Dedifferentiated amniotic fluid mesenchymal stem cell (primary cell): ENCODE data around the gene PCDH9.

ENCODE experiments used
- DNase-seq: peaks from one replicate; pipeline ENCODE4 v3.0.0-alpha.2; 2016; ENCODE audit errors: extremely low spot score

PCDH9 gene

GRCh38 chr13:66974174-66974573 lies 256.0 kb downstream of the PCDH9 start:
- no peak for DNase-seq

GRCh38 chr13:66972659-66973058 lies 257.5 kb downstream of the PCDH9 start:
- peak; percentile 16 for DNase-seq

GRCh38 chr13:66971004-66971403 lies 259.1 kb downstream of the PCDH9 start:
- no peak for DNase-seq

GRCh38 chr13:66969291-66969690 lies 260.8 kb downstream of the PCDH9 start:
- DNase-seq: no peak

DNA sequence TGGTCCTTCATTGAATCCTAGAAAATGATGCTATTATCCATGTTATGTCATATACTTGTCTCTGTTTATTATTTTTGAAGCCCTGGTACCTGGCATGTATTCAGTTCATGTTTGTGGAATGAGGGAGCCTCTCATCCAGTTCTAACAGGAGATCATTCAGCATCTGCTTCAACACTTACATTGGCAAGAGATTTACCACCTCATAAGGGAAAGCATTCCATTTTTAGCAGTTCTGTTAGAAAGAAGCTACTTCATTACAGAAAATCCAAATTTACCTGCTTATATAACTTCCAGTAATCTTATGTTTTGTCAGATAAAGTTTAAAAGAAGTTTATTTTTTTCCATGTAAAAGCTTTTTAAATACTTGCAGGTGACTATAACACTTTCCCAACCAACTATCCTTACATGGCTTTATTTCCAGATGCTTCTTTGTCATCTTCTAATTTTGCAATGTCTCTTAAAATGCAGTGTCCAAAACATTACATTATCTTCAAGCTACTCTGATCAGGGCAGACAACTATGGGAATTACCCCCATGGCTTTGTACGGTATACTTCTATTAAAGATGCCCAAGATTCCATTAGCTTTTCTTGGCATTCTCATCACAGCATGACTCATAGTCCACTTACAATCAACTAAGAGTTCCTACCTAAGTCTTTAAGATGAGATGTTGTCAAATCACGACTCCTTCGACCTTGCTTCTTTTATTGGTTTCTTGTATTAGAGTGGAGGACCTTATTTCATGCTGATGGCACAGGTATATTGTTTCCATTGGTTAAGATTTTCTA lies 262.1 kb downstream of the PCDH9 start:
- DNase-seq: no peak

- DNase-seq: no peak
Observed at GRCh38 chr13:66965181-66965580, 265.0 kb downstream of the PCDH9 start.

GRCh38 chr13:66962953-66963352 lies 267.2 kb downstream of the PCDH9 start:
- DNase-seq: no peak

- DNase-seq: no peak
Observed at GRCh38 chr13:66958611-66959010, 271.5 kb downstream of the PCDH9 start.

- no peak for DNase-seq
Observed at GRCh38 chr13:66952507-66952906, 277.6 kb downstream of the PCDH9 start.

DNA sequence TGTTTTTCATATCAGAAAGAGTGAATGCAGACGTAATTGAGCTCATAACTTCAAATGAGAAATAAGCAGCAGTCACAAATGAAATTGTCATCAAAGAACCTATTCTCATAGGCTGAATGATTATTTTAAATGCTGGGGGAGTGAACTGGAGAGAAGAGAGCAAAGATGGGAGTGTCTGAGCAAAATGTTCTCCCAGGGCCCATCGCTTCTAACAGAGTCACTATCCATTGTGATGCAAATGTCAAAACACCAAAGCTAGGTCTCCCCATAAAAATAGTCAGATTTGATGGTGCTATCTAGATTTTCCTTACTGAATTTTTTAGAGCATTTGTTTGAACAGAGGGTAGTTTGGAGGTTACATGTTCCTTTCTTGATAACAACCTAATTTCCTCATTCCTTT lies 278.7 kb downstream of the PCDH9 start:
- DNase-seq: no peak

DNA sequence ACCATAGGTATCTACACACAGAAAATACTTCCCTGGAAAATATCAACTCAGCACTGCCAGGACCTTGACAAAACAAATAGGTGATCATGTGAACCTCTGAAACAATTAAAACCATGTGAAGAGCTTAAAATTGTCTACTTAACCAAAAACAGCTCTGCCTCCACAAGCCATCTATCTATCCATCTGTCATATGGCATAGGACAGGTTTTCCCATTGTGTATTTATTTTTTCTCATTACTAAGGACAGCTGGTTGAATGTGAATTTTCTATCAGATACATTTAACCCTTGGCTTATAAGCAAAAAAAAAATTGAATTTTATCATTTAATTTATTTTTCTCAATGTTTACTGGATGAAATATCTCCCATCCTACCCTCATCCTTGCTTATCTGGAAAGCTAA lies 279.5 kb downstream of the PCDH9 start:
- no peak for DNase-seq

- DNase-seq: no peak
Observed at GRCh38 chr13:66948910-66949309, 281.2 kb downstream of the PCDH9 start.

DNA sequence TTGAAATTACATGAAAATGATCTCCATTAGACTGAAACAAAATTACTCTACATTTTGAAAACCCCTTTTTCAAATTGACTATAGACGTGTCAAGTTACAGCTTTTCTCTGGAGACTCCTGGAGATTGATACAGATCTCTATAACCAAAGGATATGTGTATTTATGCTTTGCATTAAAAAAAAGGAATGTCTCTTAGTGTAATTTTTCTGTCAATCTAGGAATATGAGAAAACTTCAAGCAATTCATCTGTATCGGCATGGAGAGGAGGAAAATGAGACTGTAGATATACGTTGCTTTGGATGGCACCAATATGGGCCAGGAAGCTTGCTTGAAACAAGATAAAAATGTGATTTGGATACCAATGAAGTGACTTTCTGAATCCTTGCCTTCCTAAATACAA lies 286.6 kb downstream of the PCDH9 start:
- no peak for DNase-seq

DNA sequence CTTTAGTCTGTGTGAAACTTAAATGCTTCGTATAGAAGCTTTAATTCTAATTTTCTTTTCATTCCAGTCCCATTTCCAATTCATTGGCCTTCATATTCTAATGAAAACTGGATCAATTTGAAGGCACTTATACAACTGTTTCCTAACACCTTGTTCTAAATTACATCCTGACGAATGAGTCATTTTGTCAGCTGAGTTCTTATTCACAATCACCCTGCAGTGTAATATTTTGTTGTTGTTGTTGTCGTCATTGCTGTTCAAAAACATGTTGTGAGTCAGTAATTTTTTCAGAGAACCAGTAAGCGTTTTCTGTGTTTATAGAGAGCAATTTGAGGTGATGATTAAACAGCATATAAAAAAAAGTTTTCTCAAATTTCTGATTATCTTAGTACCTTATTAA lies 290.0 kb downstream of the PCDH9 start:
- no peak for DNase-seq

- no peak for DNase-seq
Observed at GRCh38 chr13:66937423-66937822, 292.7 kb downstream of the PCDH9 start.

DNA sequence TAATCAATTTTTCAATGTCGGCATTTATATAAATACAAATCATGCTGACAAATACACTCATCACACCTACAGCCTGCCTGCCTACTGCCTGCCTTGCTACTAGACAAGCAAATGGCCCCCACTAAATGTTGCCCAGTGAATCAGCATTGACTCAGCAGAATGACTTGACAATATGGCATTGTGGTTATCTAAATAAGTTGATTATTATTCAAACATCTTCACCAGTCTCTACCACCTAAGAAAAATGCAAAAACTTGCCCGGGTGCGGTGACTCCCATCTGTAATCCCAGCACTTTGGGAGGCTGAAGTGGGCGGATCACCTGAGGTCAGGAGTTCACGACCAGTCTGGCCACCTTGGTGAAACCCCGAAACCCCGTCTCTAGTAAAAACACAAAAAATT lies 296.1 kb downstream of the PCDH9 start:
- DNase-seq: no peak

DNA sequence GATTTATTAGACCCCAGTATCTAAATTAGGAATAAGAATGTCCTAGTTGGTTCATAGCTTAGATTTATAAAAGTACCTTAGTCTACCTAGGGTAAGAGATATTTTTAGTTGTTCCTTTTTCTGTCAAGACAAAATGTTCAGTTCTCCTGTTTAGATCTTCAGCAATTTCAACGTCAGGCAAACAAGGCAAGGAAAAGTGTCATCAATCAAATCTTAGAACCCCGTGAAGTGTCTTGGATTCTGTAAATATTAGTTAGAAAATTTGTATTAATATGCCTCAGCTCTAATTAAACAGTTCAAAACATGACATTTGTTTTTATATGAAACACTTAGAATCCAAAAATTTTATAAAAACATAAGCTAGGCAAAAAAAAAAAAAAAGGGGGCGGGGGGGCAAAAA lies 296.6 kb downstream of the PCDH9 start:
- DNase-seq: no peak

DNA sequence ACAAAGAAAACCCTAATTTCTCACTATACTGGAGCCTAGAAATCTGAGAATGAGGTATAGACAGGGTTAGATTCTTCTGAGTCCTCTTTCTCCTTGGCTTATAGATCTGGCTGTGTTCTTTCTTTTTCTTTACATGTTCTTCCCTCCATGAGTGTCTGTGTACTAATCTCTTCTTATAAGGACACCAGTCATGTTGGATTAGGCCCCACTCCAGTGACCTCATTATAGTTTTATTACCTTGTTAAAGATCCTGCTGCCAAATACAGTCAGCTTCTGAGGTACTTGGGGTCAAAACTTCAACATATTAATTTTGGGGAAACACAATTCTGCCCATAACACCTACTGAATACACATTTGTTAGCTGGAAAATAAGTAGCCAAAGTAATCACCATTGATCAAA lies 302.6 kb downstream of the PCDH9 start:
- DNase-seq: no peak

DNA sequence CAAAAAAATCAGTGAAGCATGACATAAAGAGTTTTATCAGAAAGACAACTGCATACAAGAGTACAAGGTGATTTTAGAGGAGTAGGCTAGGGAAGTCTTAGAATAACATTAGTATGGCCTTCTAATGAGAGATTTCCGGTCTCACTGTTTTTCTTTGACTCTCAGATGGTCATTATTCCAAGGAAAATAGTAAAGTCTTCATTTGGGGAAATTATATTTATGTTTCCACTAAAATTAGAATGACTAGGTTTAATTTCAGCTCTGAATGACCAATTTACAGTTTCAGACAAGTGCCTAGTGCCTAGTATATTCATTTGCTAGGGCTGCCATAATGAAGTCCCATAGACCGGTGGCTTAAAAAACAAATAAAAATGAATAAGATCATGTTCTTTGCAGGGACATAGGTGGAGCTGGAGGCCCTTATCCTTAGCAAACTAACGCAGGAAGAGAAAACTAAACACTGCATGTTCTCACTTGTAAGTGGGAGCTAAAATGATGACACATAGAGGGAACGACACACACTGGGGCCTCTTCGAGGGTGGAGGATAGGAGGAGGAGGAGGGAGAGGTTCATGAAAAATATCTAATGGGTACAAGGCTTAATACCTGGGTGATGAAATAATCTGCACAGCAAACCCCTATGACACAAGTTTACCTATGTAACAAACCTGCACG lies 303.1 kb downstream of the PCDH9 start:
- no peak for DNase-seq

DNA sequence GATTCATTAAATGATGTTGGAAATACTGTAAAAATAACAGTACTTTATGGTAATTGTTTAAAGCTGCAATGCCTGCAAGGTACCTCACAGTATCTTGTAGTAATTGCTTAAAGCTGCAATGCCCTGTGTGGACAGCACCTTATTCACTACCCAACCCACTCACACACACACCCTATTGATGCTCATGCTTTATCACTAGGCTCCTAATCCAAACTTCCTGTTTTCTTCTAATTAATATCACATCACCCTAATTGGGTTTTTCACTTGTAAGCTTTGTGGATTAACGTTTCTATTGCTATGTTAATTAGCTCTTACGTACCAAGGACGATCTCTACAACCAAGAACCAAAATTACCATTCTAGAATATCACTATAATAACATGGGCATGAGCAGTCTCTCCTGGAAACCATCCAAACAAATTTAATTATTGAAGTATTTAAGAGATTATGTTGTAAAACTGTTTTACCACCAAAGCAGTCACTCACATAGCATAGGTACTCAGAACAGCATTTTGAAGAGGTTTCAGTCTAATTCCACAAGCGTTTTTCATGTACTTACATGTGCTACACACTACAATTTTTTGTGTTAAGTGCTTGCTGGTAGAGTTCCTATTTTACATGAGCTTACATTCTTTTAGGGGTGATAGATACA lies 303.8 kb downstream of the PCDH9 start:
- no peak for DNase-seq

DNA sequence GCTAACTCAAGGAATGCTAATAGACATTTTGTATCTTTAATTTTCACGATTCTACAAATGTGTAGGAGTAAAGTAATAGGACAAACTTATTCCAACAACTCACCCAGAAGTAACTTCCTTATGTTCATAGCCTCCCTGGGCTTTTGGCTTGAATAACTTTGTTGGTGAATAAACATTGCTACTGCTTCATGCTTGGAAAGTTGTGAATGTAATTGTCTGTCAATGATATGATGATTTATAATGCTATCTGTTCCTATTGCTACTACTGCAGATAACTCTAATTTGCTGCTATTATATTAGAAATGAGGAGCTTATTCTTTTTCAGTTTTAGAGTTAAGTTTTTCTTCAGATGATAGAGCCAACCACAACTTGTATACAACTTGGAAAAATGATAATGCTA lies 307.7 kb downstream of the PCDH9 start:
- DNase-seq: no peak

- DNase-seq: no peak
Observed at GRCh38 chr13:66921437-66921836, 308.7 kb downstream of the PCDH9 start.

- no peak for DNase-seq
Observed at GRCh38 chr13:66915596-66916185, 314.4 kb downstream of the PCDH9 start.
